Measurements from ENCODE around the gene PDGFB.

PDGFB gene

GRCh38 chr22:39244496-39245129 lies at the start of gene PDGFB:
TSS of gene PDGFB (minus strand) at chr22:39244982. CDS start at chr22:39243963, 1,019 bp downstream.
- peak; percentile 68 for DNase-seq

- no peak for DNase-seq
Observed at GRCh38 chr22:39293766-39294368, 49.1 kb upstream of the PDGFB start.

GRCh38 chr22:39292561-39293074 lies 47.8 kb upstream of the PDGFB start:
- DNase-seq: peak; percentile 93

- no peak for DNase-seq
Observed at GRCh38 chr22:39292031-39292462, 47.3 kb upstream of the PDGFB start.

GRCh38 chr22:39291523-39291922 lies 46.7 kb upstream of the PDGFB start:
- no peak for DNase-seq

- peak; percentile 78 for DNase-seq
Observed at GRCh38 chr22:39290724-39291161, 46.0 kb upstream of the PDGFB start.

- no peak for DNase-seq
Observed at GRCh38 chr22:39289975-39290720, 45.4 kb upstream of the PDGFB start.

- no peak for DNase-seq
Observed at GRCh38 chr22:39289533-39289932, 44.8 kb upstream of the PDGFB start.

GRCh38 chr22:39288135-39288898 lies 43.5 kb upstream of the PDGFB start:
- no peak for DNase-seq

GRCh38 chr22:39287076-39287725 lies 42.4 kb upstream of the PDGFB start:
- no peak for DNase-seq

- DNase-seq: no peak
Observed at GRCh38 chr22:39284983-39285382, 40.2 kb upstream of the PDGFB start.

- DNase-seq: no peak
Observed at GRCh38 chr22:39284142-39284980, 39.6 kb upstream of the PDGFB start.

GRCh38 chr22:39283322-39284141 lies 38.8 kb upstream of the PDGFB start:
- peak; percentile 94 for DNase-seq

- DNase-seq: no peak
Observed at GRCh38 chr22:39282645-39283321, 38.0 kb upstream of the PDGFB start.

- no peak for DNase-seq
Observed at GRCh38 chr22:39281126-39281525, 36.3 kb upstream of the PDGFB start.

- no peak for DNase-seq
Observed at GRCh38 chr22:39280250-39280649, 35.5 kb upstream of the PDGFB start.

GRCh38 chr22:39279170-39279850 lies 34.5 kb upstream of the PDGFB start:
- no peak for DNase-seq

GRCh38 chr22:39278040-39278439 lies 33.3 kb upstream of the PDGFB start:
- DNase-seq: no peak

GRCh38 chr22:39277142-39277607 lies 32.4 kb upstream of the PDGFB start:
- DNase-seq: no peak
